KMS-11 (cell line): ENCODE results near the gene CCDC154.

Source experiments
- H2AFZ ChIP-seq: fragments of 200-600 bp; sonication (generic); 2 replicates; pipeline ENCODE4 v1.6.1; 2016; ENCODE audit warnings: antibody characterized with exemption, mixed run types, low read depth
- H3K27ac ChIP-seq: fragments of 200-600 bp; sonication (generic); 2 replicates; pipeline ENCODE4 v1.6.1; 2016; ENCODE audit warnings: mild to moderate bottlenecking, mixed run types
- H3K27me3 ChIP-seq: fragments of 200-600 bp; sonication (generic); 2 replicates; pipeline ENCODE4 v1.6.1; 2017; ENCODE audit warnings: mild to moderate bottlenecking, low read depth, mixed run types, moderate library complexity; ENCODE audit not compliant: insufficient read depth
- H3K36me3 ChIP-seq: fragments of 200-600 bp; sonication (generic); 2 replicates; pipeline ENCODE4 v1.6.1; 2017; ENCODE audit warnings: mild to moderate bottlenecking, mixed run types; ENCODE audit not compliant: insufficient read depth
- H3K4me1 ChIP-seq: fragments of 200-600 bp; sonication (generic); 2 replicates; pipeline ENCODE4 v1.6.1; 2016; ENCODE audit warnings: mild to moderate bottlenecking, low read depth, mixed run types; ENCODE audit not compliant: poor library complexity, severe bottlenecking
- H3K4me2 ChIP-seq: fragments of 200-600 bp; sonication (generic); 2 replicates; pipeline ENCODE4 v1.7.0; 2016; ENCODE audit warnings: mild to moderate bottlenecking, mixed run types
- H3K4me3 ChIP-seq: fragments of 200-600 bp; sonication (generic); IDR thresholded peaks from 2 replicates; pipeline ENCODE4 v1.6.1; 2017; ENCODE audit warnings: low read depth, low read length, mixed read lengths; ENCODE audit not compliant: insufficient read depth
- H3K79me2 ChIP-seq: fragments of 200-600 bp; sonication (generic); 2 replicates; pipeline ENCODE4 v1.6.1; 2016; ENCODE audit warnings: low read depth, mixed run types; ENCODE audit not compliant: insufficient read depth
- H3K9ac ChIP-seq: fragments of 200-600 bp; sonication (generic); 2 replicates; pipeline ENCODE4 v1.6.1; 2016; ENCODE audit warnings: mild to moderate bottlenecking, mixed run types
- H4K20me1 ChIP-seq: fragments of 200-600 bp; sonication (generic); 2 replicates; pipeline ENCODE4 v1.6.1; 2016; ENCODE audit warnings: mild to moderate bottlenecking, mixed run types; ENCODE audit not compliant: insufficient read depth
- CTCF ChIP-seq: fragments of 200-600 bp; sonication (generic); conservative IDR thresholded peaks from 2 replicates; pipeline ENCODE4 v1.6.1; 2017; ENCODE audit warnings: low read depth, mild to moderate bottlenecking, antibody characterized with exemption, low read length, moderate library complexity, mixed read lengths

CCDC154 gene

GRCh38 chr16:1398826-1399581 is 45.4 kb downstream of the CCDC154 start:
- Histone ChIP-seq H3K4me2 (no peak overlapping the region), H3K36me3 (no peaks in the 10 kb centered on the region)

DNA sequence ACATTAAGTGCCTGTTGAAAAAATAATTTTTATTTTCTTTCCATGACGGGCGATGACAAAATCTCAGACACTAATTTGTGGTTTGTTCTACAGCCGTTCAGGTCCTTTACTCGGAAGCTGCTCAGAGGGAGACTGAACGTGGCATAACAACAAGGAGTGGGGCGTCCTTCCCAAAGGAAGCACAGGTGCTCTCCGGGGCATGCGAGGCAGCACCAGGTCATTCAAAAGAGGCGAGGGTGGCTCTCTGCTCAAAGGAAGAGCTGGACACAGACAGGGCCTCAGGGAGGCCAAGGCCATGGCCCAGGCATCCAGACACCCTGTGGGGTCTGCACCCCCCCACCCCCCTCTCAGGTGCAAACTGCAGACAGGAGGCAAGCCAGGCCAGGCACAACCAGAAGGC is 46.0 kb downstream of the CCDC154 start:
- no peak for TF ChIP-seq CTCF
- no peak overlapping the region for H3K4me2 ChIP-seq
- no peaks in the 10 kb centered on the region for H3K36me3 ChIP-seq

More at GRCh38 chr16:1398826-1399581, 45.4 kb downstream of the CCDC154 start:
- H3K27ac ChIP-seq: no peak overlapping the region
- peaks cover 5% of the 10 kb centered on the region; the same call in 1 of the 2 replicates for H3K79me2 ChIP-seq
- no peaks in the 10 kb centered on the region for H3K4me1 ChIP-seq
- H3K27me3 ChIP-seq: no peaks in the 10 kb centered on the region
- H3K4me3 ChIP-seq: no peak overlapping the region
- H4K20me1 ChIP-seq: no peaks in the 10 kb centered on the region
- TF ChIP-seq CTCF: no peak
- no peak overlapping the region for H2AFZ ChIP-seq
- H3K9ac ChIP-seq: no peak overlapping the region

GRCh38 chr16:1397779-1398178 is 46.6 kb downstream of the CCDC154 start:
- Histone ChIP-seq H3K27me3 (no peaks in the 10 kb centered on the region), H2AFZ (no peak overlapping the region), H4K20me1 (no peaks in the 10 kb centered on the region), H3K4me3 (no peak overlapping the region), H3K4me2 (no peak overlapping the region), H3K4me1 (no peaks in the 10 kb centered on the region), H3K36me3 (no peaks in the 10 kb centered on the region), H3K27ac (no peak overlapping the region), H3K79me2 (no peaks in the 10 kb centered on the region; the same call in 1 of the 2 replicates), H3K9ac (no peak overlapping the region)
- TF ChIP-seq CTCF: no peak

More for the DNA sequence above, 46.0 kb downstream of the CCDC154 start:
- Histone ChIP-seq H3K4me1 (no peaks in the 10 kb centered on the region), H2AFZ (no peak overlapping the region), H3K27me3 (no peaks in the 10 kb centered on the region), H3K79me2 (peaks cover under 1% of the 10 kb centered on the region; the same call in 1 of the 2 replicates), H3K9ac (no peak overlapping the region), H3K4me3 (no peak overlapping the region), H4K20me1 (no peaks in the 10 kb centered on the region), H3K27ac (no peak overlapping the region)

GRCh38 chr16:1395444-1396031 is 48.8 kb downstream of the CCDC154 start:
- no peak for TF ChIP-seq CTCF
- Histone ChIP-seq H3K4me1 (no peaks in the 10 kb centered on the region), H3K27me3 (no peaks in the 10 kb centered on the region), H4K20me1 (no peaks in the 10 kb centered on the region), H2AFZ (no peak overlapping the region), H3K4me3 (no peak overlapping the region), H3K9ac (no peak overlapping the region), H3K79me2 (no peaks in the 10 kb centered on the region), H3K36me3 (no peaks in the 10 kb centered on the region), H3K4me2 (no peak overlapping the region), H3K27ac (no peak overlapping the region)
